Transverse colon (tissue), 4 donors: ENCODE measurements around the gene ZSWIM2. TPM values are rescaled to one million over a fixed set of nuclear protein-coding genes. Genes with fewer than 3 reads are reported as not detected.

Source experiments
- DNase-seq: peaks from one replicate; pipeline ENCODE4 v3.0.0-alpha.2; 2019
- H3K27ac ChIP-seq, 4 donors: fragments of 200-600 bp; sonication (generic); 2 replicates each; pipeline ENCODE4 v1.5.1; 2016 to 2018; ENCODE audit warnings: inconsistent platforms in 4 of 4
- H3K27me3 ChIP-seq: fragments of 200-600 bp; sonication (generic); 2 replicates; pipeline ENCODE4 v1.5.1; 2017; ENCODE audit warnings: inconsistent platforms
- H3K36me3 ChIP-seq, 4 donors: fragments of 200-600 bp; sonication (generic); 2 replicates each; pipeline ENCODE4 v1.5.1; 2017 to 2019; ENCODE audit warnings: inconsistent platforms in 4 of 4
- H3K4me1 ChIP-seq, 4 donors: fragments of 200-600 bp; sonication (generic); 2 replicates each; pipeline ENCODE4 v1.5.1; 2017 to 2020; ENCODE audit warnings: inconsistent platforms in 4 of 4
- H3K4me3 ChIP-seq, 4 donors: fragments of 200-600 bp; sonication (generic); 1 replicate in 1 of 4; 2 replicates in 3 of 4; pipeline versions ENCODE4 v1.5.1 to v1.6.1; 2017 to 2019; ENCODE audit warnings: inconsistent platforms in 4 of 4
- H3K9me3 ChIP-seq, 2 donors: fragments of 200-600 bp; sonication (generic); 2 replicates each; pipeline ENCODE4 v1.5.1; 2017 to 2019; ENCODE audit warnings: inconsistent platforms in 2 of 2
- EP300 ChIP-seq: sonication (generic); formaldehyde crosslinking; IDR thresholded peaks from one replicate; pipeline ENCODE4 v1.6.1; 2017; ENCODE audit warnings: antibody characterized with exemption, low read depth
- POLR2A ChIP-seq: fragments of 450-650 bp; IDR thresholded peaks from one replicate; pipeline ENCODE4 v1.6.1; 2016; ENCODE audit warnings: antibody characterized with exemption, mild to moderate bottlenecking, moderate library complexity
- POLR2AphosphoS5 ChIP-seq, 3 donors: sonication (generic); formaldehyde crosslinking; IDR thresholded peaks; one replicate each; pipeline ENCODE4 v1.6.1; 2016; ENCODE audit warnings: antibody characterized with exemption in 3 of 3
- WGBS, 2 donors: methylation state at CpG; one replicate each; pipeline ENCODE4 v1.1.5; 2018; ENCODE audit warnings: low coverage in 1 of 2; 5-methylcytosine and 5-hydroxymethylcytosine counted together
- in situ Hi-C, 4 donors: fragments of 200-750 bp; cut with MboI; loops; one replicate each; pipeline versions ENCODE4 v1.15.0 to v1.15.1; 2017; ENCODE audit warnings: low sequenced_read_pairs in 3 of 4, low pct_ligation_motif_present in 1 of 4, low pct_unique_long_range_greater_than_20kb in 1 of 4
- intact Hi-C: fragments of 100-400 bp; cut with DNase I; formaldehyde crosslinking; loops from one replicate; pipeline ENCODE4 v1.15.1; 2023; ENCODE audit warnings: low total_unique reads
- total RNA-seq, 4 donors: library from RNA; depleted of rRNA; stranded (reverse); fragments of >200 nt; gene quantifications; one replicate each; pipeline ENCODE4 v1.1.0, GENCODE V29; 2016
- TF ChIP-seq, protein P1 (sequence below), 5 experiments: fragments of 200-600 bp in 3 of 5; fragments of 450-650 bp in 2 of 5; sonication (generic) in 3 of 5; IDR thresholded peaks; 1 replicate in 2 of 5; 2 replicates in 3 of 5; pipeline ENCODE4 v1.5.1; 2016 to 2017; ENCODE audit warnings: antibody characterized with exemption in 5 of 5, inconsistent platforms in 3 of 5, mild to moderate bottlenecking in 2 of 5, moderate library complexity in 1 of 5

ZSWIM2 gene
- total RNA-seq, 4 donors from 2014 or later, result not detected

DNA sequence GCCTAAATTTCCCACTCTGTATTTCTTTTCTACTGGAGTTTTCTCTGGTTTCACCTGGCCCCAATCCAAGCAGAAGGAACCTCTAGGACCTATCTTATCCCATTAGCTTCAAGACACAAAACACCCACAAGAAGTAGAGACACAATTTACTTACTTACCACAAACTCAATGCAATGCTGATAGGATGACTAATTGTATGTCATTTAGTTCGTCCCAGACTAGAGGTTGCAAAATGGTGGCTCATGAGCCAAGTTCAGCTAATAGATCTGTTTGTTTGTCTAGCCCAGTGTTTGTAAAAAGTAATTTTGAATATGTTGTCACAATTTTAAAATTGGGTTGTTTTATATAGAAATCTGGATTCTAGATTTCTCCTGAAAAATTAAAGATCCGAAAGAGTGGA is 34.7 kb upstream of the ZSWIM2 start:
- Histone ChIP-seq H3K36me3 (no peaks in the 10 kb centered on the region), H3K4me3 (no peak overlapping the region), H3K27me3 (no peaks in the 10 kb centered on the region), H3K9me3 (peaks cover 6% of the 10 kb centered on the region in 2 donors), H3K4me1 (no peaks in the 10 kb centered on the region), H3K27ac (no peak overlapping the region)
- TF ChIP-seq POLR2AphosphoS5 (IDR thresholded peaks at IDR 0.05) (no peak), POLR2A (no peak), EP300 (no peak)
- TF ChIP-seq, protein P1, sequence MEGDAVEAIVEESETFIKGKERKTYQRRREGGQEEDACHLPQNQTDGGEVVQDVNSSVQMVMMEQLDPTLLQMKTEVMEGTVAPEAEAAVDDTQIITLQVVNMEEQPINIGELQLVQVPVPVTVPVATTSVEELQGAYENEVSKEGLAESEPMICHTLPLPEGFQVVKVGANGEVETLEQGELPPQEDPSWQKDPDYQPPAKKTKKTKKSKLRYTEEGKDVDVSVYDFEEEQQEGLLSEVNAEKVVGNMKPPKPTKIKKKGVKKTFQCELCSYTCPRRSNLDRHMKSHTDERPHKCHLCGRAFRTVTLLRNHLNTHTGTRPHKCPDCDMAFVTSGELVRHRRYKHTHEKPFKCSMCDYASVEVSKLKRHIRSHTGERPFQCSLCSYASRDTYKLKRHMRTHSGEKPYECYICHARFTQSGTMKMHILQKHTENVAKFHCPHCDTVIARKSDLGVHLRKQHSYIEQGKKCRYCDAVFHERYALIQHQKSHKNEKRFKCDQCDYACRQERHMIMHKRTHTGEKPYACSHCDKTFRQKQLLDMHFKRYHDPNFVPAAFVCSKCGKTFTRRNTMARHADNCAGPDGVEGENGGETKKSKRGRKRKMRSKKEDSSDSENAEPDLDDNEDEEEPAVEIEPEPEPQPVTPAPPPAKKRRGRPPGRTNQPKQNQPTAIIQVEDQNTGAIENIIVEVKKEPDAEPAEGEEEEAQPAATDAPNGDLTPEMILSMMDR (IDR thresholded peaks at IDR 0.05), result no peak
- WGBS, 2 donors, result 80 to 88% methylated on average over 2 of the region's 2 CpGs
- no peak for DNase-seq
- intact Hi-C loops (no loop called here), in situ Hi-C loops (no loop called here)

DNA sequence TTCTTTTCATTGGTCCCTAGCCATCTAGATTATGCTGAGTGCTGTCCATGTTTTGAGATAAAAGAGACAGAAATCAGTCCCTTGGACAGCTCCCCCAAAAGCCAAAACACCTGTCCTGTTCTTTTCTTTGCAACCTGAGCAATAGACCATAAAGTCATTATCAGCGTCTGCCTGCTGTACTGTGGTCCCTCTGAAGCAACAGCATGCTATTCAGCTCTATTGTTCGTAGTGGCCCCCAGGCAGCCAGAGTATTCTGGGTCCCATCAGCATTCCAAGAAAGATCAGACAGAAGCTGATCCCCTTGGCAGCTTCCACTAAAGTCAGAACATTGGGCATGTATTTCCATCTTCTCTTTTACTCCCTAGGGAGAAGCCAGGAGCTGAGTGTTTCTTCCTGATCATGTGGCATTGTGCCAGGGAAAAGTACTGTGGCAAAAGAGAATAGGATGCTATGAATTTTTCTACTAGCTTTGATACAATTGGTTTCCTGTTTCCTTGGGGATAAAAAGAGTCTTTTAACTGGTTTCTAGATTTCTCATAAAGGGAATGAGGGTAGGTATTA is 33.6 kb upstream of the ZSWIM2 start:
- intact Hi-C loops, result no loop called here
- H3K4me1 ChIP-seq, result no peaks in the 10 kb centered on the region
- H3K27me3 ChIP-seq, result no peaks in the 10 kb centered on the region
- DNase-seq, result no peak
- TF ChIP-seq POLR2AphosphoS5 (IDR thresholded peaks at IDR 0.05) (no peak), POLR2A (no peak), EP300 (no peak)
- TF ChIP-seq, protein P1 (IDR thresholded peaks at IDR 0.05), result no peak
- in situ Hi-C loops, result no loop called here
- peaks cover 6% of the 10 kb centered on the region in 2 donors for H3K9me3 ChIP-seq
- WGBS, 2 donors, result 20 to 57% methylated on average over 2 of the region's 2 CpGs
- no peak overlapping the region for H3K27ac ChIP-seq
- no peaks in the 10 kb centered on the region for H3K36me3 ChIP-seq
- H3K4me3 ChIP-seq, result no peak overlapping the region

DNA sequence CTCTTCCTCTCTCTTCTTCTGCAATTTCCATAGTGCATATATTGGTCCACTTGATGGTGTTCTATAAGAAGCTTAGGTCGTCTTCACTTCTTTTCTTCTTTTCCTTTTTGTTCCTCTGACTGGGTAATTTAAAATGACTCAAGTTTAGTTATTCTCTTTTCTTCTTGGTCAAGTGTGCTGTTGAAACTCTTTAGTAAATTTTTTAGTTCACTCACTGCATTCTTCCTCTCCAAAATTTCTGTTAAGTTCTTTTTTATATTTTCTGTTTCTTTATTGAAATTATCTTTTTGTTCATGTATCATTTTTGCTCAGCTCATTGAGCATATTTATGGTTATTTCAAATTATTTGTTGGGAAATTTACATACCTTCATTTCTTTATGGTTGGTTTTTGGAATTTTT is 32.7 kb upstream of the ZSWIM2 start:
- Histone ChIP-seq H3K9me3 (peaks cover 6% of the 10 kb centered on the region in 2 donors), H3K4me1 (no peaks in the 10 kb centered on the region), H3K27ac (no peak overlapping the region), H3K27me3 (no peaks in the 10 kb centered on the region), H3K36me3 (no peaks in the 10 kb centered on the region), H3K4me3 (no peak overlapping the region)
- in situ Hi-C loops (no loop called here), intact Hi-C loops (no loop called here)
- TF ChIP-seq EP300 (no peak), POLR2A (no peak), POLR2AphosphoS5 (IDR thresholded peaks at IDR 0.05) (no peak)
- TF ChIP-seq, protein P1 (IDR thresholded peaks at IDR 0.05), result no peak
- WGBS, 2 donors, result 60 to 72% methylated on average over 1 of the region's 1 CpG
- no peak for DNase-seq

DNA sequence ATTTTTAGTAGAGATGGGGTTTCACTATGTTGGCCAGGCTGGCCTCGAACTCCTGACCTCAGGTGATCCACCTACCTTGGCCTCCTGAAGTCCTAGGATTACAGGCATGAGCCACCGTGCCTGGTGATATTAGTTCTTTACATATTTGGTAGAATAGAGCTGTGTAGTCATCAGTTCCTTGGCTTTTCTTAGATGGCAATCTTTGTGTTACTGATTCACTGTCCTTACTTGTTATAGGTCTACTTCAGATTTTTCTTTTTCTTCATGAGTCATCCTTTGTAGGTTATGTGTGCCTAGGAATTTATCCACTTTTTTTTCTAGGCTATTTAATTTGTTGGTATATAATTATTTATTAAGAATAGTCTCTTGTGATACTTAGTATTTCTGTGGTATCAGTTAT is 30.3 kb upstream of the ZSWIM2 start:
- Histone ChIP-seq H3K27me3 (no peaks in the 10 kb centered on the region), H3K4me3 (no peak overlapping the region), H3K4me1 (no peaks in the 10 kb centered on the region), H3K27ac (no peak overlapping the region), H3K9me3 (peaks cover 6% of the 10 kb centered on the region in 2 donors), H3K36me3 (no peaks in the 10 kb centered on the region)
- WGBS, 2 donors, result 73 to 79% methylated on average over 2 of the region's 2 CpGs
- TF ChIP-seq POLR2AphosphoS5 (IDR thresholded peaks at IDR 0.05) (no peak), EP300 (no peak), POLR2A (no peak)
- TF ChIP-seq, protein P1 (IDR thresholded peaks at IDR 0.05), result no peak
- in situ Hi-C loops, result no loop called here
- no peak for DNase-seq
- intact Hi-C loops, result no loop called here
